ENCODE results near the gene FANCC. TPM values are rescaled to one million over a fixed set of nuclear protein-coding genes. Genes with fewer than 3 reads are reported as not detected.

Gene FANCC
- total RNA-seq, 1 donor from 2014 or later, result 6.2 TPM

GRCh38 chr9:95088421-95089161, 228.9 kb downstream of the FANCC start:
- no peak for DNase-seq (ENCODE audit: low read depth in 2 of 2)

- peak in 1 of 2 donors; percentile 20 for DNase-seq (ENCODE audit: low read depth in 2 of 2)
Observed at GRCh38 chr9:95087659-95088242, 229.8 kb downstream of the FANCC start.

GRCh38 chr9:95086564-95086955, 230.9 kb downstream of the FANCC start:
- DNase-seq (ENCODE audit: low read depth in 2 of 2), result no peak

- DNase-seq (ENCODE audit: low read depth in 2 of 2), result no peak
Observed at GRCh38 chr9:95085861-95086563, 231.5 kb downstream of the FANCC start.

- DNase-seq (ENCODE audit: low read depth in 2 of 2), result no peak
Observed at GRCh38 chr9:95085036-95085770, 232.3 kb downstream of the FANCC start.

- DNase-seq (ENCODE audit: low read depth in 2 of 2), result no peak
Observed at GRCh38 chr9:95084254-95084934, 233.1 kb downstream of the FANCC start.

GRCh38 chr9:95083086-95083768, 234.3 kb downstream of the FANCC start:
- DNase-seq (ENCODE audit: low read depth in 2 of 2), result no peak

- DNase-seq (ENCODE audit: low read depth in 2 of 2), result no peak
Observed at GRCh38 chr9:95082401-95083084, 235.0 kb downstream of the FANCC start.

GRCh38 chr9:95081998-95082397, 235.5 kb downstream of the FANCC start:
- DNase-seq (ENCODE audit: low read depth in 2 of 2), result no peak

- no peak for DNase-seq (ENCODE audit: low read depth in 2 of 2)
Observed at GRCh38 chr9:95080961-95081647, 236.4 kb downstream of the FANCC start.

- DNase-seq (ENCODE audit: low read depth in 2 of 2), result no peak
Observed at GRCh38 chr9:95079461-95079860, 238.0 kb downstream of the FANCC start.

- DNase-seq (ENCODE audit: low read depth in 2 of 2), result no peak
Observed at GRCh38 chr9:95078939-95079338, 238.6 kb downstream of the FANCC start.

GRCh38 chr9:95078511-95078910, 239.0 kb downstream of the FANCC start:
- DNase-seq (ENCODE audit: low read depth in 2 of 2), result no peak

GRCh38 chr9:95077766-95078370, 239.6 kb downstream of the FANCC start:
- DNase-seq (ENCODE audit: low read depth in 2 of 2), result no peak

GRCh38 chr9:95077053-95077765, 240.3 kb downstream of the FANCC start:
- DNase-seq (ENCODE audit: low read depth in 2 of 2), result no peak

GRCh38 chr9:95076696-95077052, 240.8 kb downstream of the FANCC start:
- DNase-seq (ENCODE audit: low read depth in 2 of 2), result no peak

GRCh38 chr9:95075700-95076099, 241.8 kb downstream of the FANCC start:
- no peak for DNase-seq (ENCODE audit: low read depth in 2 of 2)

GRCh38 chr9:95074632-95075031, 242.9 kb downstream of the FANCC start:
- no peak for DNase-seq (ENCODE audit: low read depth in 2 of 2)

- no peak for DNase-seq (ENCODE audit: low read depth in 2 of 2)
Observed at GRCh38 chr9:95073918-95074317, 243.6 kb downstream of the FANCC start.
